Subcutaneous adipose tissue (tissue), 4 donors: ENCODE measurements around the gene ZFP64. TPM values are rescaled to one million over a fixed set of nuclear protein-coding genes. Genes with fewer than 3 reads are reported as not detected.

ENCODE experiments used
- total RNA-seq, 4 donors: library from RNA; depleted of rRNA; stranded (reverse); fragments of >200 nt; gene quantifications; one replicate each; pipeline ENCODE4 v1.1.0, GENCODE V29; 2016
- TF ChIP-seq, protein P1 (sequence below): fragments of 450-650 bp; IDR thresholded peaks from one replicate; pipeline ENCODE4 v1.5.1; 2016; ENCODE audit warnings: low read depth, mild to moderate bottlenecking, control low read depth, antibody characterized with exemption, moderate library complexity

ZFP64 gene
- total RNA-seq, 4 donors from 2014 or later = 8.7 to 9.3 (median 9.0) TPM

DNA sequence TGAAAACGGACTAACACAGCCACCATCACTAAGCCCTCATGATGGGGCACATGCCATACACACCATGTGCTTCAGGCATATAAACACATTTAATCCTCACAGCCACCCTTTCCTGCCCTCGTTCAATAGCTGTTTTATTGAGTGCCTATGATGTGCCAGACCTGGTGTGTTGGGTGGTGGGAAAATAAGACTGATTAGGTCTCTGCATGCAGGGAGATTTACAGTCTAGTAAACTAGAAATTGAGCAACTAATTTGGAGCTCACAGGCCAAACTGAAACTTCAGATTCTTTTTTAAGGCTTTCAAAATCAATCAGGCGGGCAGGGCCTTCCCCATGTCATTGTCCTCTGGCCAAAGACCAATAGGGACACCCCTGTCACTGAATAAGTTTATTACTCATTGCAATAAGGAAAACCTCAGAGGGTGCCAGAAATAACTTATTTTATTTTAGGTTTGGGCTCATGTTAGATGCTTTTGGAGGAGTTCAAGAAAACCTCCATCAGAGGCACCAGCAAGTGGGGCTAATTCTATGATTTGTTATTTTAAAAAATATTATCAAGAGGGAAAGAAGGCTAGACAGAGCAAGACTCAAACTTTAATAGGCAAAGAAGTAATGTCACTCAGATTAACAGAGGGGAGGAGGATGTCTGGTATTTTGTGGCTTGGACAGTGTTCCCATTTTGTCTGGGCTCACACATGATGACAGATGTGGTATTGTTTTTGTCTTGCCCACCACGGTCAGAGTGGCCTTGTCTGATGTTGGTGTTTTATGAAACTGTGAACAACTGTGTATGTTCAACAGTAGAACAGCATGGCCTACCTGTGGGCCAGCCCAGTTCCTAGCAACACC lies 12.0 kb downstream of the ZFP64 start:
- TF ChIP-seq, protein P1, sequence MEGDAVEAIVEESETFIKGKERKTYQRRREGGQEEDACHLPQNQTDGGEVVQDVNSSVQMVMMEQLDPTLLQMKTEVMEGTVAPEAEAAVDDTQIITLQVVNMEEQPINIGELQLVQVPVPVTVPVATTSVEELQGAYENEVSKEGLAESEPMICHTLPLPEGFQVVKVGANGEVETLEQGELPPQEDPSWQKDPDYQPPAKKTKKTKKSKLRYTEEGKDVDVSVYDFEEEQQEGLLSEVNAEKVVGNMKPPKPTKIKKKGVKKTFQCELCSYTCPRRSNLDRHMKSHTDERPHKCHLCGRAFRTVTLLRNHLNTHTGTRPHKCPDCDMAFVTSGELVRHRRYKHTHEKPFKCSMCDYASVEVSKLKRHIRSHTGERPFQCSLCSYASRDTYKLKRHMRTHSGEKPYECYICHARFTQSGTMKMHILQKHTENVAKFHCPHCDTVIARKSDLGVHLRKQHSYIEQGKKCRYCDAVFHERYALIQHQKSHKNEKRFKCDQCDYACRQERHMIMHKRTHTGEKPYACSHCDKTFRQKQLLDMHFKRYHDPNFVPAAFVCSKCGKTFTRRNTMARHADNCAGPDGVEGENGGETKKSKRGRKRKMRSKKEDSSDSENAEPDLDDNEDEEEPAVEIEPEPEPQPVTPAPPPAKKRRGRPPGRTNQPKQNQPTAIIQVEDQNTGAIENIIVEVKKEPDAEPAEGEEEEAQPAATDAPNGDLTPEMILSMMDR = no peak

DNA sequence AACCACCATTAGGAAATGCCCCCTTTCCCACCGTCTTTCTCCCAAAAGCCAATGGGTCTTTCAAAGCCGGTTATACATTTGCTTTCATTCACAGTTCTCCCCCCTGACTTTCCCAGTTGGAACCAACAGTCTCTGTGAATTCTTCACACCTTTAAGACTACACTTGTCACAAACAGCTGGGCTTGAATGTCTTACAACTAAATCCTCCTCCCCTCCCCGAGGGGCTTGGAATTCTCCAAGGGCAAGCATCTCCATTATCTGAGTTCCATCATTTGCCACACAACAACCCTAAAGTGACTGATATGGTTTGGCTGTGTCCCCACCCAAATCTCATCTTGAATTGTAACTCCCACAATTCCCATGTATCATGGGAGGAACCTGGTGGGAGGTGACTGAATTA lies 12.9 kb downstream of the ZFP64 start:
- TF ChIP-seq, protein P1 = no peak

DNA sequence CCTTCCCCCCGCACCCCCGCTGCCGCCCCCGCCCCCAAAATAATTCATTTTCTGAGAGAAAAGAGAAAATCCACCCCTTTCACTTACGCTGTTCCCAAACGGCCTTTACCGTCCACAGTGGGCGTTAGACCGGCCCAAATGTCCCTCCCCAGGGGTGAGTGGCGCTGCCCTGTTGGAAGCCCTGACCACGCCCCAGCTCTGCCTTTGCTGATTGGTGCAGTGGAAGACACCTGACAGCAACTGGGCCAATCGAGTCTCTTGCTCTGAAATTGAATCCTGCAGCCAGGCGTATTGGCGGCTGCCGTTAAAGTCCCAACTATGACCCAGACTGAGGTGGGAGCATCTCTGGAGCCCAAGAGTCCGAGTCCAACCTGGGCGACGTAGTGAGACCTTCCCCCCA lies 15.7 kb downstream of the ZFP64 start:
- TF ChIP-seq, protein P1 = no peak

DNA sequence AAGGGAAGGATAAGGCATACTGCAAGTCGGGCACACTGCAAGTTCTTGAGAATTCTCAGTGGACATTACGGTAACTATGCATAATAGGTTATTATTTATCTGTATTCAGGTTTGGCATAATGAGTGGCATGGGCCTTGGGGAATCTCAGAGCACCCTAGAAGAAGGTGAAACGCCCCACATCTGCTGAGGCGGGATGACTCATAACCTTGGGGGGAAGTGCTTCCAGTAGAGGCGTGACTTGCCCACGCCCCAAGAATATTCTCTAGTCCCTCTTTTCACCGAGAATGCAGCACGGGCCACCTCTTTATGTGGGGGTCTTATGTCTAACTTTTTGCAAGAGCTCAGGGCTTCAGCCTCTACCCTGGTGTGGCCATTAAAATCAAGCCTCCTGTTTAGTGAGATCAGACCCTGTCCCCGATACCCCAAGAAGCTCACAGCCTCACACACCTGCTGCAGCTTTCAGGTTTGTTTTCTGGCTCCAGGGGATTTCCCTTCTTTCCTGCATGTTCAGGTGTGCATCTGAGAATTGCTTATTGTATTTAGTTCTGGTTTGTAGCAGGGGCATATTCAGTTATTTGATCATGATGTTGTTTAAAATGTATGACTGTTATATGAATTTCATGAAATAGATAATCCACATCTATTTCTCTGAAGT lies 19.1 kb downstream of the ZFP64 start:
- TF ChIP-seq, protein P1 = no peak

- TF ChIP-seq, protein P1 = no peak
Measured at GRCh38 chr20:52171025-52171424, 20.6 kb downstream of the ZFP64 start.

DNA sequence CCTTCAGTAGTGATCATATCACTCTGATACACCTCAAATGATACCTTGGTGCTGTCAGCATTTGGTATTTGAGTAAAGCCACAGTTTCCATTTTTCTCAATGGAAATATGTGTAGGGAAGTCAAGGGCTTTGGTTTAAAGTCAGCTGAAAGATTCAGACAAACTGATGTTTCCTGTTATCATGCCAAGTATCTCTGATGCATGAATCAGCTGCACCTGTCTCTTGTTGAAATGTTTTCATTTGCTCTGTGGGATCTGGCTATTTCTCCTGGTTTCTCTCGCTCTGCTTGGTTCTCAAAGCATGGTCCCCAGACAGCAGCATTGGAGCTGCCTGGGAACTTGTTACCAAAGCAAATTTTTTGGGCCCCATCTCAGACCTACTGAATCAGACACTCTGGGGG lies 23.5 kb downstream of the ZFP64 start:
- TF ChIP-seq, protein P1 = no peak

- TF ChIP-seq, protein P1 = no peak
Measured at GRCh38 chr20:52167232-52167840, 24.2 kb downstream of the ZFP64 start.
